Activated CD4-positive, alpha-beta T cell treated with anti-CD3 and anti-CD28 coated beads for 36 hours (primary cell): ENCODE measurements around the gene BANF2. TPM values are rescaled to one million over a fixed set of nuclear protein-coding genes. Genes with fewer than 3 reads are reported as not detected.
A peak's percentile ranks its signal among the peaks of the same experiment; 100 is the strongest.

Experiments
- ATAC-seq: fragments of 200-7000 bp; cut with Tn5 transposase; one replicate; pipeline ENCODE4 v1.10.0; 2021; ENCODE audit warnings: mild to moderate bottlenecking, moderate library complexity
- CTCF ChIA-PET: fragments of 350-600 bp; sonication (Branson Sonifier 250); formaldehyde crosslinking; loops from one replicate; lab custom pipeline; 2021; ENCODE audit warnings: antibody characterized with exemption; lab: Charles Lee
- POLR2A ChIA-PET: fragments of 350-600 bp; sonication (Branson Sonifier 250); formaldehyde crosslinking; loops from one replicate; lab custom pipeline; 2021; ENCODE audit warnings: antibody characterized with exemption, inconsistent platforms; lab: Charles Lee
- DNase-seq: peaks from one replicate; pipeline ENCODE4 v3.0.0-alpha.2; 2020
- H3K27ac Mint-ChIP-seq: one replicate; pipeline ENCODE4 v1.8.0; 2021; ENCODE audit warnings: mixed read lengths
- H3K27me3 Mint-ChIP-seq: one replicate; pipeline ENCODE4 v1.8.0; 2021; ENCODE audit warnings: mixed read lengths
- H3K36me3 Mint-ChIP-seq: one replicate; pipeline ENCODE4 v1.8.0; 2021; ENCODE audit warnings: low read depth, mixed read lengths
- H3K4me1 Mint-ChIP-seq: one replicate; pipeline ENCODE4 v1.8.0; 2021; ENCODE audit warnings: mixed read lengths
- H3K4me3 Mint-ChIP-seq: one replicate; pipeline ENCODE4 v1.8.0; 2021; ENCODE audit warnings: mild to moderate bottlenecking, moderate library complexity, mixed read lengths
- H3K9me3 Mint-ChIP-seq: one replicate; pipeline ENCODE4 v1.8.0; 2021; ENCODE audit warnings: low read depth, mixed read lengths
- intact Hi-C, 2 experiments: fragments of 100-400 bp; cut with DNase I in 1 of 2; cut with micrococcal nuclease in 1 of 2; formaldehyde crosslinking; loops; one replicate each; pipeline versions ENCODE4 v1.14.2 to v1.15.1; 2022 to 2024; cut with DNase I, micrococcal nuclease
- total RNA-seq, 2 experiments: library from RNA; stranded (reverse); gene quantifications; one replicate each; pipeline ENCODE4 v1.2.3, GENCODE V29; 2021

The BANF2 gene
- total RNA-seq, 2 experiments from 2014 or later: not detected

DNA sequence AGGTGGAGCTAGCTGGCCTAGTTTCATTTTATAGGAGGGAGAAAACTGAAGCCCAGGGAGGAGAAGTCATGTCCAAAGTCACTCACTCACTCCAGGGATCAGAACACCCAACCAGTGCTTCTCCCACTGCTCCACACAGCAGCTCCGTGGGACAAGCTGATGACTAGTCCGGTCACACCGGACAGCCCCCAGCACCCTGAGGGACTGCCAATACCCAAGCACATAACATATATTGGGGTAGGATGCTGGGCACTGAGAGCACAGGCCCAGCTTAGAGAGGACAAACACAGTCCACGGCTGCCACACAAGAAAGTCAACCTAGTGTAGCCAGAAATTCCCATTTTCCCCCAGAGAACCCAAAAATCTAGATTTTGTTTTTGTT, 23.4 kb upstream of the BANF2 start:
- POLR2A ChIA-PET: no interaction called here

DNA sequence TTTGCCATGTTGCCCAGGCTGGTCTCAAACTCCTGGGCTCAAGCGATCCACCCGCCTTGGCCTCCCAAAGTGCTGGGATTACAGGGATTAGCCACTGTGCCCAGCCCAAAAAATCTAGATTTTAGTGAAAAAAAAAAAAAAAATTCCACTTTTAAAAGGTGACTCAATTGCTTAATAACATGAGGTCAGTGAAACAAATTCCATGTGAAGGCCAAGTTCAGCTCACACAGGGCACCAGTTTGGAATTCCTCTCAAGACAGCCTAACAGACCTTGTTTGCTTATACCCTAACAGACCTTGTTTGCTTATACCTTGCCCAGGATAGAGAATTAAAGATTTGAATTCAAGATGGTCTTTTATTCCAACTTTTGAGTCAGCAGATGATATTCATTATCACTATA, 22.8 kb upstream of the BANF2 start:
- H3K4me1 Mint-ChIP-seq: peaks cover 14% of the 10 kb centered on the region
- CTCF ChIA-PET: no interaction called here
- H3K27ac Mint-ChIP-seq: no peak overlapping the region
- peaks cover 1% of the 10 kb centered on the region for H3K36me3 Mint-ChIP-seq
- intact Hi-C loops: no loop called here
- H3K4me3 Mint-ChIP-seq: no peak overlapping the region
- ATAC-seq: no peak
- POLR2A ChIA-PET: interaction anchor here (0.7 kb wide), 1 partner anchor 18 kb away, joined by 3 read pairs; no protein-coding TSS in a partner anchor
- no peaks in the 10 kb centered on the region for H3K27me3 Mint-ChIP-seq
- no peak for DNase-seq
- H3K9me3 Mint-ChIP-seq: no peaks in the 10 kb centered on the region

More for the DNA sequence above, 23.4 kb upstream of the BANF2 start:
- Mint-ChIP-seq H3K9me3 (no peaks in the 10 kb centered on the region), H3K4me1 (peaks cover 14% of the 10 kb centered on the region), H3K27ac (no peak overlapping the region), H3K27me3 (no peaks in the 10 kb centered on the region), H3K4me3 (no peak overlapping the region), H3K36me3 (peaks cover 1% of the 10 kb centered on the region)
- ATAC-seq (no peak), DNase-seq (no peak)
- CTCF ChIA-PET: no interaction called here
- intact Hi-C loops: no loop called here

DNA sequence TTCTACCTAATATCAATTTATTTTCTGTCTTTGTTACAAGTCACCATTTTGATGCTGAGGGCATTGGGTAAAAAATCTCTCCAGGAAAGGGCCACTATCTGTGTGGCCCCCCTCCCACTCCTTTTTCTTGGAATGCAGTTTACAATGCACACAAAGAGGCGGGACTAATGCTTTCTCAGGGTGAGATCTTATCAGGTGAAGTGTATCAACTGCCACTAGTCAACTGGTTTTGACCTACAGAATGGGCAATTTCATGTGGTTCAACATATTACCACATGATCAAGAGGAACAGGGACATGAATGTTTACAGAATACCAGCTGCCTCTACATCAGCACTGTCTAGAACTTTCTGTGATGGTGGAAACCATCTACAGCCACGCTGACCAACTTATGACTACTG, 21.5 kb upstream of the BANF2 start:
- ChIA-PET POLR2A (no interaction called here), CTCF (interaction anchor here (1.6 kb wide), 1 partner anchor 173 kb away, joined by 5 read pairs; no protein-coding TSS in a partner anchor)
- no peak overlapping the region for H3K4me3 Mint-ChIP-seq
- H3K27ac Mint-ChIP-seq: no peak overlapping the region
- no peak for ATAC-seq
- peaks cover 1% of the 10 kb centered on the region for H3K36me3 Mint-ChIP-seq
- intact Hi-C loops: no loop called here
- no peak for DNase-seq
- H3K9me3 Mint-ChIP-seq: no peaks in the 10 kb centered on the region
- peaks cover 16% of the 10 kb centered on the region for H3K4me1 Mint-ChIP-seq
- no peaks in the 10 kb centered on the region for H3K27me3 Mint-ChIP-seq

DNA sequence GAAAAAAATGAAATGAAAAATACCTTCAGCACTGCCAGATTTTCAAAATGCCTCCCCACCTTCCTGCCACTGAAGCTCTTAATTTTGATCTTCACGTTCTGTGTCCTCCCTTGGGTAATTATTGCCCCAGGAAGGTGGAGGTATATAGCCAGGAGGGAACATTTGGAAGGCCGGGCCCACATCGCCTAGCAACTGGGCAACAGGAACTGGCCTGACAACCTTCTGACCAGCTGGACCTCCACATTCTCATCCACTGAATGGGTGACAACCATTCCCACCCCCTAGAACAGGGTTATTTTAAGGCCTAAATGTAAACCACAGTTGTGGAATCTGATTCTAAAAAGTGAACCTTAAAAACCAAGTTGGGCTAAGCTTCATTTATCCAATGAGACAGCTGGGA, 20.9 kb upstream of the BANF2 start:
- H3K27ac Mint-ChIP-seq: no peak overlapping the region
- POLR2A ChIA-PET: no interaction called here
- no peak for DNase-seq
- H3K9me3 Mint-ChIP-seq: no peaks in the 10 kb centered on the region
- CTCF ChIA-PET: interaction anchor here (0.5 to 1.6 kb wide), 3 partner anchors 21 to 178 kb away, joined by 4 to 7 read pairs (median 5); partner anchors contain the start of gene BANF2
- peaks cover 16% of the 10 kb centered on the region for H3K4me1 Mint-ChIP-seq
- no peak for ATAC-seq
- H3K36me3 Mint-ChIP-seq: peaks cover 1% of the 10 kb centered on the region
- intact Hi-C loops: no loop called here
- peaks cover 2% of the 10 kb centered on the region for H3K27me3 Mint-ChIP-seq
- H3K4me3 Mint-ChIP-seq: no peak overlapping the region

DNA sequence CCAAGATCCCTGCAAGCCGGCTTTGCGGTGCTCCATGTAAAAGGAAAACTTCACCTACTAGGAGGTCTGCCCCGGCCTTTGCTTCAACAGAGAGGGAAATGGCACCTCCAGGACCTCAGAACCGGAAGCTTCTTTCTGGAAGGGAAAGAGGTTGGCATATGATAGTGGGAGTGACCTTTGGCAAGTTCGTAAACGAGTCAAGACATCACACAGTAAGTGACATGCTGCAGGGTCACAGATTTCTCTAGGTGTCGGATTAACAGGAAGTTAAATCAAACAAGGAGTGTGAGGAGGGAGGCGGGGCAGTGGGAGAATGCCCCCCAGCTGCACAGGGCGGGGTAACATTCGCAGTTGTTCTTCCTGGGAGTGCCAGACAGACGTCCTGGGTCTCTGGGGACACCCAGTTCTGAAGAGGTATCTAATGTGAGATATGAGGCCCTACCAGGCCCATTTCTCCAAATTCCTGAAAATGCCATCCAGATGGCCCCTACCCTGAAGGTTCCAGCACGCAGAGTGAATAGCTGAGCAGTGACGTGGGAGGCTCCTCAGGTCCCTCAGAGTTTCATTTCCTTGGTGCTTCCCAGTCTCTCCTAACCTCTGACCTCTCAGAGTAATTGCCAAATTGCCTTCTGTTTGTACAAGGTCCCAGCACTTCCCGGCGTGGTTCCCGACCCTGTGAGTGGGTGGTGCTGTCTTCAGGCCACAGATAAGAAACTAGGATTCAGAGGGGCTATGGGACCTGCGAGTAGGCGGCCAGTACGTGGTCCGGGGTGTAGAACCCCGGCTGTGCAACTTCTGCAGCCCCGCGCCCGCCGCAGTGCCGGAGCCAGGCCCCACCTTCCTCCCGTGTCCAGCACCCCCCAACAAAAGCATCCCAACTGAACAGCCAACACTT, 19.6 kb upstream of the BANF2 start:
- ChIA-PET CTCF (interaction anchor here (0.5 to 3.7 kb wide), 8 partner anchors 20 to 317 kb away, joined by 3 to 19 read pairs (median 4); partner anchors contain the start of genes BANF2 and MGME1), POLR2A (no interaction called here)
- Mint-ChIP-seq H3K27ac (peak overlapping the region; percentile 58), H3K4me3 (peak overlapping the region; percentile 68), H3K27me3 (peaks cover 9% of the 10 kb centered on the region), H3K36me3 (peaks cover 1% of the 10 kb centered on the region), H3K4me1 (peaks cover 16% of the 10 kb centered on the region), H3K9me3 (no peaks in the 10 kb centered on the region)
- DNase-seq: no peak
- intact Hi-C loops: loop anchor here (5.0 to 10.0 kb wide), 5 partner anchors 457 to 1112 kb away; partner anchors contain the start of genes KAT14 (in 1 of the 2), KIF16B (in 1 of the 2), PET117 (in 1 of the 2) and SEC23B (in 1 of the 2)
- no peak for ATAC-seq

DNA sequence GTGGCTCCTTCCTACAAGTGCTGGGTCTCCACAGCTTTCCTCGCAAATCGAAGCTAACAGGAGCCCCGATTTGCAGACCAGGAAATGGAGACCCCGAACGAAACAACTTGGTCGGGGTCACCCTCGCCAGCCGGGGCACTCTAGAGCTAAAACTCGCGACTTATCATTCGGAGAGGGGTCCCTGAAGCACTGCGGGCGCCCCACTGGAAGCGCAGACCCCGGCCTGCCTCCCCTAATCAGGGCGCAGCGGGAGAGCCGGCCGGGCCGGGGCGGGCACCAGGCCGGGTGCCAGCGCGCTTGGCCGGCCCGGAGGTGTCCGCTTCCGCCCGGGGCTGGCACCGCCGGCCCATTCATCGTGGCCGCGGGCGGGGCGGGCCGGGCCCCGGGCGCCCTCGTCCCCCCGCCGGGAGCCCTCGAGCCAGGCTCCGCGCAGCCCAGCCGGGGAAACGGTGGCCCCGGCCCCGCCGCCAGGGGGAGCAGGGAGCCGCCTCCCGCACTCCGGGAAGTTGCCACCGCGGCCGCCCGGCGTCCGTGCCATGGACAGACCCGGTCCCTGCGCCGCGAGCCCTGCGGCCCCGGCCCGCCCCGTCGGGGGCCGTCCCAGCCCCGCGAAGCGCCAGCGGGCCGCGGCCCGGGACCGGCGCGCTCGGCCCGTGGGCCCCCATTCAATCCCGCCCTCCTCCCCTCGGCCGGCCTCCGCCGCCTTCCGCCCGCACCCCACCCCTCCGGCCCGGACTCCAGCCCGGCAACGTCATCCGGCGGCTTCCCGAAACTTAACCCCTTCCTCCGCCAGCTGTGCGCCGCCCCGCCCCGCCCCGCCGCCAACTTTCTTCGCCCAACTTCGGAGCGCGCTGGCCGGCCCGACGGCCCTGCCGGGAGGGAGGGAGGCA, 18.7 kb upstream of the BANF2 start:
- DNase-seq: peak; percentile 88
- Mint-ChIP-seq H3K4me3 (peak overlapping the region; percentile 68), H3K27me3 (peaks cover 10% of the 10 kb centered on the region), H3K9me3 (no peaks in the 10 kb centered on the region), H3K27ac (peak overlapping the region; percentile 31), H3K4me1 (peaks cover 16% of the 10 kb centered on the region), H3K36me3 (peaks cover 1% of the 10 kb centered on the region)
- ATAC-seq: peak; percentile 21
- intact Hi-C loops: loop anchor here (1.0 to 10.0 kb wide), 9 partner anchors 217 to 1111 kb away; partner anchors contain the start of genes DZANK1 (in 1 of the 2), KAT14 (in 1 of the 2), KIF16B (in 1 of the 2) and PET117 (in 1 of the 2)
- CTCF ChIA-PET: interaction anchor here (0.6 to 3.7 kb wide), 10 partner anchors 15 to 336 kb away, joined by 3 to 19 read pairs (median 4); partner anchors contain the start of gene MGME1
- POLR2A ChIA-PET: interaction anchor here (1.0 to 1.9 kb wide), 2 partner anchors 215 to 826 kb away, joined by 3 to 6 read pairs; partner anchors contain the start of gene SEC23B

DNA sequence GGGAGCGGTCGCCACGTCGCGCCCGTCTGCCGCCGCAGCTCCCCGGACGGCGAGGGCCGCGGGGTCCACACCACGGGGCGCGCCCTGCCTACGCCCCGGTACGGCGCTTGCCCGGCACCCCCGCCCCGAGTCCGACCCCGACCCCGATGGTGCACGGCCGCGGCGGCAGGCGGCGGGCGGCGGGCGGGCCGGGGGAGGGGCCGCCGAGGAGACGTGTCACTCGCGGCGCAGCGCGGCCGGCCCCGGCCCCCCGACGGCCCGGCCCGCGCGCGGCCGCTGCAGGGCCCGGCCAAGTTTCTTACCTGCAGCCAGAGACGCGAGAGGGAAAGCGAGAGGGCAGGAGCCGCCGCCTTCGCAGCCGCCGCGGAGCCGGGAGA, 18.1 kb upstream of the BANF2 start:
- ATAC-seq: peak; percentile 4
- Mint-ChIP-seq H3K27me3 (peaks cover 15% of the 10 kb centered on the region), H3K4me1 (peaks cover 16% of the 10 kb centered on the region), H3K4me3 (peak overlapping the region; percentile 76), H3K27ac (no peak overlapping the region), H3K9me3 (no peaks in the 10 kb centered on the region), H3K36me3 (no peaks in the 10 kb centered on the region)
- intact Hi-C loops: loop anchor here (1.0 to 10.0 kb wide), 23 partner anchors 111 to 1111 kb away; partner anchors contain the start of genes BFSP1 (in 2 of the 2), DSTN (in 2 of the 2), KAT14 (in 2 of the 2) and PET117 (in 2 of the 2)
- no peak for DNase-seq
- ChIA-PET POLR2A (interaction anchor here (0.7 to 1.9 kb wide), 5 partner anchors 192 to 826 kb away, joined by 3 to 6 read pairs (median 5); partner anchors contain the start of genes MGME1, SEC23B and SNX5), CTCF (interaction anchor here (0.5 to 3.7 kb wide), 27 partner anchors 8 to 606 kb away, joined by 3 to 20 read pairs (median 5); partner anchors contain the start of gene ZNF133)

DNA sequence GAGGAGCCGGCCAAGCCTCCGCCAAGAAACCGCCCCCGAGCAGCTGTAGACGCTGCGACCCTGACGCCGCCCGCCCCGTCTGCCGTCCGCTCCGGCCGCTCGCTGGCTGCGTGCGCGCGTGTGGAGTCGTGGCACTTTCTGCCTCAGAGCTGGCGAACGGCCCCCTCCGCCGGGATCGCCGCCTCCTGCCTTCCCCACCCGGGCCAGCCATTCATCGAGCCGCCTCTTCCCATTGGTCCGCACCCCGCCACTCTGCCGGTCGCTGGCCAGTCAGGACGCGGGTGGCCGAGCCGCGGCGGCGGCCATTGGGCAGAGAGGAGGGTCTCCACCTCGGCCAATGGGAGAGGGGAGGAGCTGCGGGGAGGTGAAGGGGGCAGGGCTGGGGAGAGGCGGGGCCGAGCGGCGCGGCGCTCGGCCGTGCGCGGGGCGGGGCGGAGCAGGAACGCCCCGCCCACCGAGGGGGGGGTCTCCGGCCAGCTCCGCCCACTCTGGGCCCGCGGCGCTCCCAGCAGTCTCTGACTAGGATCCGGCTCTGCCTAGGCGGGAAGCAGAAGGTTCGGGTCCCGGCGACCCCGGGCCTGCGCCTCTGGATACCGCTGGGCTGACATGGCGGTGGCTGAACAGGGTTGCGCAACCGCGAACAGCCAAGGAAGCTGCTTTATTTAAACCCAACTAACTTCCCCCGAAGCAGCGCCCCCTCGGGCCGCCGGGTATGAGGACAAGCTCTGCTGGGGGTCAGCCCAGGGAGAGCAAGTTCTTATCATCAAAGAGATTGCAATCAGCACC, 17.5 kb upstream of the BANF2 start, which contains the start of gene RRBP1:
RRBP1 (minus strand) TSS at position 140 of the 786 bp plus-strand sequence. CDS start 21,735 bp downstream, outside the sequence.
- peak; percentile 98 for DNase-seq
- peaks cover 16% of the 10 kb centered on the region for H3K4me1 Mint-ChIP-seq
- CTCF ChIA-PET: interaction anchor here (0.5 to 3.7 kb wide), 44 partner anchors 8 to 1099 kb away, joined by 3 to 20 read pairs (median 4); partner anchors contain the start of genes DSTN and ZNF133
- H3K9me3 Mint-ChIP-seq: no peaks in the 10 kb centered on the region
- H3K4me3 Mint-ChIP-seq: peak within 1 kb of the TSS; percentile 76
- no peaks in the 10 kb centered on the region for H3K36me3 Mint-ChIP-seq
- POLR2A ChIA-PET: interaction anchor here (0.7 to 1.9 kb wide), 11 partner anchors 107 to 825 kb away, joined by 3 to 6 read pairs (median 4); partner anchors contain the start of genes DSTN, MGME1, SEC23B and SNX5
- intact Hi-C loops: loop anchor here (1.0 to 10.0 kb wide), 20 partner anchors 111 to 1110 kb away; partner anchors contain the start of genes BFSP1 (in 2 of the 2), DSTN (in 2 of the 2), KAT14 (in 2 of the 2) and PET117 (in 2 of the 2)
- H3K27me3 Mint-ChIP-seq: peaks cover 20% of the 10 kb centered on the region
- H3K27ac Mint-ChIP-seq: peak within 1 kb of the TSS; percentile 74
- peak; percentile 97 for ATAC-seq

DNA sequence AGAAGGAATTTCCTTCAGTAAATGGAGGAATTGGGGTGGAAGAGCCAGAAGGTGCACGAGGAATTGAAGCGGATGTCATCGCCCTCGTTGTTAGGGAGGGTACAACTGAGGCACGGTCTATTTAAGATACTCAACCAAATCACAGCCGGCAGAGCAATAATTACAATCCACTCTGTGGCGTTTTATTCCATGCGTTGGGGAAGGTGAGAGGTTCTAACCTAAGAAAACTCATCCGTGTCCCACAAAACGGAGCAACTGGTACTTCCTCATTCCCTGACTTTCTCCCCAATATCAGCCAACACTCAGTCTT, 16.9 kb upstream of the BANF2 start:
- CTCF ChIA-PET: interaction anchor here (0.6 to 3.7 kb wide), 37 partner anchors 9 to 1099 kb away, joined by 3 to 20 read pairs (median 4); partner anchors contain the start of genes DSTN and ZNF133
- no peak for DNase-seq
- Mint-ChIP-seq H3K27me3 (peaks cover 25% of the 10 kb centered on the region), H3K4me3 (peak overlapping the region; percentile 76), H3K27ac (no peak overlapping the region), H3K36me3 (no peaks in the 10 kb centered on the region), H3K9me3 (no peaks in the 10 kb centered on the region), H3K4me1 (peaks cover 16% of the 10 kb centered on the region)
- POLR2A ChIA-PET: interaction anchor here (0.7 to 1.9 kb wide), 9 partner anchors 107 to 825 kb away, joined by 3 to 6 read pairs (median 4); partner anchors contain the start of genes DSTN, MGME1, SEC23B and SNX5
- intact Hi-C loops: loop anchor here (1.0 to 10.0 kb wide), 20 partner anchors 112 to 1111 kb away; partner anchors contain the start of genes BFSP1 (in 2 of the 2), DSTN (in 2 of the 2), KAT14 (in 2 of the 2) and PET117 (in 2 of the 2)
- ATAC-seq: no peak
